Brain microvascular endothelial cell (primary cell): ENCODE measurements around the gene APOF.
"Not testable (repeated sequence)": the region's sequence is repeated elsewhere in the genome, so short reads cannot be mapped to it uniquely, and the experiment has no call there.

Experiments
- DNase-seq: peaks from one replicate; pipeline ENCODE4 v3.0.0-alpha.2; 2020
- H3K27ac ChIP-seq: fragments of 250-450 bp; sonication (Bioruptor Pico); 2 replicates; pipeline ENCODE4 v1.5.1; 2020; ENCODE audit warnings: mild to moderate bottlenecking, moderate library complexity
- H3K27me3 ChIP-seq: fragments of 250-450 bp; sonication (Bioruptor Pico); replicated peaks from 2 replicates; pipeline ENCODE4 v1.5.1; 2020; ENCODE audit warnings: mild to moderate bottlenecking
- H3K36me3 ChIP-seq: fragments of 250-450 bp; sonication (Bioruptor Pico); replicated peaks from 2 replicates; pipeline ENCODE4 v1.5.1; 2020; ENCODE audit warnings: mild to moderate bottlenecking
- H3K4me3 ChIP-seq: 2 replicates; pipeline ENCODE4 v1.5.1; 2011; ENCODE audit warnings: low read depth, mild to moderate bottlenecking, control low read depth, low read length, moderate library complexity
- CTCF ChIP-seq: IDR thresholded peaks from 2 replicates; pipeline ENCODE4 v1.5.1; 2011; ENCODE audit warnings: low read depth, mild to moderate bottlenecking, moderate library complexity, low read length, control low read depth, inconsistent platforms; ENCODE audit errors: missing control alignments
- in situ Hi-C: cut with HindIII; loops from 2 replicates; pipeline ENCODE4 v1.10.0; 2017; ENCODE audit warnings: low sequenced_read_pairs, low pct_ligation_motif_present

Gene APOF

GRCh38 chr12:56326126-56326525, 36.5 kb downstream of the APOF start:
- no peak for DNase-seq
- in situ Hi-C loops, result no loop called here
- Histone ChIP-seq H3K4me3 (no peak overlapping the region), H3K36me3 (no peaks in the 10 kb centered on the region), H3K27me3 (no peaks in the 10 kb centered on the region), H3K27ac (no peak overlapping the region)
- TF ChIP-seq CTCF, result no peak

GRCh38 chr12:56324206-56324605, 38.5 kb downstream of the APOF start:
- no peaks in the 10 kb centered on the region for H3K27me3 ChIP-seq
- no peak overlapping the region for H3K4me3 ChIP-seq
- no peak for TF ChIP-seq CTCF
- in situ Hi-C loops, result no loop called here
- no peak overlapping the region for H3K27ac ChIP-seq
- no peak for DNase-seq
- H3K36me3 ChIP-seq, result no peaks in the 10 kb centered on the region

GRCh38 chr12:56321610-56322009, 41.0 kb downstream of the APOF start:
- H3K36me3 ChIP-seq, H3K27ac ChIP-seq, H3K4me3 ChIP-seq, DNase-seq, in situ Hi-C loops, H3K27me3 ChIP-seq: not testable (repeated sequence)

GRCh38 chr12:56321027-56321426, 41.6 kb downstream of the APOF start:
- TF ChIP-seq CTCF, result no peak
- no peak for DNase-seq
- Histone ChIP-seq H3K27ac (no peak overlapping the region), H3K4me3 (no peak overlapping the region), H3K36me3 (no peaks in the 10 kb centered on the region), H3K27me3 (no peaks in the 10 kb centered on the region)
- in situ Hi-C loops, result no loop called here

- in situ Hi-C loops, result no loop called here
These were observed 45.0 kb downstream of the APOF start for GRCh38 chr12:56317675-56318074.

GRCh38 chr12:56315622-56316473, 46.8 kb downstream of the APOF start, which contains the start of gene CNPY2:
Gene CNPY2, minus strand, starts transcription at chr12:56315988. Its CDS starts 771 bp downstream, at chr12:56315217.
- in situ Hi-C loops, result no loop called here
- Histone ChIP-seq H3K4me3 (peak within 1 kb of the TSS; percentile 95), H3K27me3 (no peaks in the 10 kb centered on the region), H3K36me3 (peaks cover 15% of the 10 kb centered on the region), H3K27ac (peak within 1 kb of the TSS; percentile 91)
- peak; percentile 22 for TF ChIP-seq CTCF
- peak; percentile 98 for DNase-seq

More at GRCh38 chr12:56317675-56318074, 45.0 kb downstream of the APOF start:
- TF ChIP-seq CTCF, result no peak
- Histone ChIP-seq H3K27ac (no peak overlapping the region), H3K27me3 (no peaks in the 10 kb centered on the region), H3K36me3 (peaks cover 4% of the 10 kb centered on the region), H3K4me3 (no peak overlapping the region)
- no peak for DNase-seq
